ENCODE measurements around the gene TRMT61B.

The TRMT61B gene

DNA sequence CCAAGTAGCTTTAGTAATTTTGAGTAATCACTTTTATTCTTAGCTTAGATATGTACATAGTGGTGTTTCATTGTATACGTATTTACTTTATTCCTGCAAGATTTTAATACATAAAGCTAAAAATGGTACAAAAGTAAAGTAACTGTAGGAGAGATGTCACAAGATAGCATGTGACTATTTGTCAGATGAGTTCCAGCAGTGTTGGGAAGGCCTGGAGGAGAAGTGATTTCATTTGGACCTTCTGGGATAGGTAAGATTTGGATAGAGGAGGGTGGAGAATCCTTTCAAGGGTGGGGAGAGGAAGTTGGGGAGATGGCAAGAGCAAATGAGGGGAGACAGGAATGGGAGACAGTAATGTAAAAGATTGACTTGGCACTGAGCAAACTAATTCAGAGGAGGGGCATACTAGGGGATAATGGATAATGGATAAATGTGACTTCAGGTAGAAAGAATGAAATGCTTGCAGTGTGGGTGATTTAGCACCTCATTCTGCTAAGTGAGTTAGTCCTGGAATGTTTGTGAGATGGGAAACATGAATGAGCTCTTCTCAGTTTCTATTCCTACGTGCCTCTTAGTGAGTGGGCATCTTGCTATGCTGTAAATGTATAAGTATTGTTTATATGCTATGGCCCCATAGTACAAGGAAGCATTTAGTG lies 34.8 kb upstream of the TRMT61B start:
- H3K4me3 ChIP-seq (ENCODE audit: low read depth, low read length) = no peak overlapping the region
- TF ChIP-seq, protein P1, sequence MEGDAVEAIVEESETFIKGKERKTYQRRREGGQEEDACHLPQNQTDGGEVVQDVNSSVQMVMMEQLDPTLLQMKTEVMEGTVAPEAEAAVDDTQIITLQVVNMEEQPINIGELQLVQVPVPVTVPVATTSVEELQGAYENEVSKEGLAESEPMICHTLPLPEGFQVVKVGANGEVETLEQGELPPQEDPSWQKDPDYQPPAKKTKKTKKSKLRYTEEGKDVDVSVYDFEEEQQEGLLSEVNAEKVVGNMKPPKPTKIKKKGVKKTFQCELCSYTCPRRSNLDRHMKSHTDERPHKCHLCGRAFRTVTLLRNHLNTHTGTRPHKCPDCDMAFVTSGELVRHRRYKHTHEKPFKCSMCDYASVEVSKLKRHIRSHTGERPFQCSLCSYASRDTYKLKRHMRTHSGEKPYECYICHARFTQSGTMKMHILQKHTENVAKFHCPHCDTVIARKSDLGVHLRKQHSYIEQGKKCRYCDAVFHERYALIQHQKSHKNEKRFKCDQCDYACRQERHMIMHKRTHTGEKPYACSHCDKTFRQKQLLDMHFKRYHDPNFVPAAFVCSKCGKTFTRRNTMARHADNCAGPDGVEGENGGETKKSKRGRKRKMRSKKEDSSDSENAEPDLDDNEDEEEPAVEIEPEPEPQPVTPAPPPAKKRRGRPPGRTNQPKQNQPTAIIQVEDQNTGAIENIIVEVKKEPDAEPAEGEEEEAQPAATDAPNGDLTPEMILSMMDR (IDR thresholded peaks at IDR 0.05; ENCODE audit: borderline replicate concordance, insufficient read depth, low read depth, low read length) = no peak

DNA sequence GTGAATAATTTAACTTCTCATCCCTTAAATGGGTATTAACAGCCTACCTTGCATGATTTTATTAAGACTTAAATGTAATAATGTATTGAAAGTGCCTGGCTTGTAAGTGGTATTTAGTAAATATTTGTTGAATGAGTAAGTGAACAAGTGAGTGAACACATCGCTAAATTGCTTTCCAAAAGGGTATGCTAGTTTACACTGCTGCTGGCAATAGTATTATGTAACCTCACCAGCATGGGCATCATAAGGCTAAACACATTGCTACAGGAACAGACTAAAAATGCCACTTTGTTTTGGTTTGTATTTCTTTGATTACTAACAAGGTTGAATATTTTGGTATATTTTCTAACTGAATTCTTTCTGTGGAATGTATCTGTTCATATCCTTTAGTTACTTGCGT lies 34.2 kb upstream of the TRMT61B start:
- TF ChIP-seq, protein P1 (IDR thresholded peaks at IDR 0.05; ENCODE audit: borderline replicate concordance, insufficient read depth, low read depth, low read length) = no peak
- H3K4me3 ChIP-seq (ENCODE audit: low read depth, low read length) = no peak overlapping the region

DNA sequence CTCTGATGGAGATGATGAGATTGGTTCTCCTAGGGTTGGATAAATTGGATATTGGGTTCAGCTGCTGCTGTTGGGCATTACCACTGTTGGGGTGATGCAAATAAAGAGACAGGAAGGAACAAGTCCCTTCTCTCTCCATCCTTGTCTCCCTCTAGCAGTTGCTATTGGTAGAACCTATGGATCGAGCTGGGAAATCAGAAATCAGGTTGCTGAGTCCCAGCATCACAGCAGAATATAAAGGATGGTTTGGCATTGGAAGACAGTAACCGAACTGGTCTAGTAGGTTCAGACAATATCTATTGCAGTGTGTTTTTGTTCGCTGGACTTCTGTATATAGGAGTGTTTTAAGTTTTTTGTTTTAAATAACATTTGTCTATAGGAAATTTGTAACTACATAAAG lies 32.5 kb upstream of the TRMT61B start:
- TF ChIP-seq, protein P1 (IDR thresholded peaks at IDR 0.05; ENCODE audit: borderline replicate concordance, insufficient read depth, low read depth, low read length) = no peak
- H3K4me3 ChIP-seq (ENCODE audit: low read depth, low read length) = no peak overlapping the region

DNA sequence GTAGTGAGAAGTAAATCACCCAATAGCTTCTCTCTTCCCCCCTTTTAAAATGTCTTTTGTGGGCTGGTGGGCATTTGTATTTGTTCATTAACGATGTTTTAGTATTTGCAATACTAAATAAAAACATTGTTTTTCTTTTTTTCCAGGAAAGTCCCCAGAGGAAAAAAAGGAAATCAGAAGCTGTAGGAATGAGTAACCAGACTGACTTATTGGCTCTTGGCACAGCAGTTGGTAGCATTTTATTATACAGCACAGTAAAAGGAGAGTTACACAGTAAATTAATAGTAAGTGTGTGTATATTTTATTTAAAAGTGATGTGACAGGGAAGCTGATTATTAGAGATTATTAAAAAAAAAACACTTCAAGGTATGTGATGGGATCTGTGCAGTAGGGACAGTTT lies 31.7 kb upstream of the TRMT61B start:
- no peak overlapping the region for H3K4me3 ChIP-seq (ENCODE audit: low read depth, low read length)
- TF ChIP-seq, protein P1 (IDR thresholded peaks at IDR 0.05; ENCODE audit: borderline replicate concordance, insufficient read depth, low read depth, low read length) = no peak

DNA sequence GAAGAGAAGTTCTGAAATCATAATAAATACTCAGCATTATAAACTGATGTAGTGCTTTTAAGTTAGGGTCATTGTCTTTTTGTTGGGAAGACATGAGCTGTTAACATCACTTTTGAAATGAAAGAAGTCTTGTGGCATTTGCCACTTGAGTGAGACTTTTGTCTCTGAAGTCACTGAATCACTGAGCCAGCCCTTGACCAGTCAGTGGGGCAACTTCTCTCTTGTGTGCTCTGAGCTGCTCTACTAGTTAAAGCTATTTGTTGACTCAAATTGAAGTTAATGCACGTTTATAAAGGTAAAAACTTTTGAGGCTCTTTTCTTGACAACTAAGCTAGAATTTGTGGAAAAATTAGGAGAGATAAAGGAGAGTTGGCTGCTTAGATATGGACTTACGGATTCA lies 31.1 kb upstream of the TRMT61B start:
- TF ChIP-seq, protein P1 (IDR thresholded peaks at IDR 0.05; ENCODE audit: borderline replicate concordance, insufficient read depth, low read depth, low read length) = no peak
- H3K4me3 ChIP-seq (ENCODE audit: low read depth, low read length) = no peak overlapping the region

DNA sequence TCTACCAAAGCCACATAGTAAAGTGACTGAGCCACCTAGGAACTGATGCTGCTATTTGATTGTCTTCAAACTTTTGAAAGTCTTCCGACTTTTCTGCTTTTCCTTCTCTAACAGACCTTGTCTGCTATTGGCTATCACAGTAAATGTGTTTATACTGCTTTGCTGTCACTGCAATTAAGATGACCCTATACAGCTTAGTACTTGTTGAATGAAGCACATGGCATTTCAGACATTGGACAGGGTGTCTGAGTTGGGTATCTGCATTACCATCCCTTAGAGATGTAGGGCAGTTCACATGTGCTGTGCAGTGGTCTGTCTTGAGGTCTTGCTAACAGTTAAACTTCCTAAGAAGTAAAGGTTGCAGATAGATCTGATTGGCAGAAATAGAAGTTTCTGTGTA lies 27.9 kb upstream of the TRMT61B start:
- TF ChIP-seq, protein P1 (IDR thresholded peaks at IDR 0.05; ENCODE audit: borderline replicate concordance, insufficient read depth, low read depth, low read length) = no peak
- no peak overlapping the region for H3K4me3 ChIP-seq (ENCODE audit: low read depth, low read length)

DNA sequence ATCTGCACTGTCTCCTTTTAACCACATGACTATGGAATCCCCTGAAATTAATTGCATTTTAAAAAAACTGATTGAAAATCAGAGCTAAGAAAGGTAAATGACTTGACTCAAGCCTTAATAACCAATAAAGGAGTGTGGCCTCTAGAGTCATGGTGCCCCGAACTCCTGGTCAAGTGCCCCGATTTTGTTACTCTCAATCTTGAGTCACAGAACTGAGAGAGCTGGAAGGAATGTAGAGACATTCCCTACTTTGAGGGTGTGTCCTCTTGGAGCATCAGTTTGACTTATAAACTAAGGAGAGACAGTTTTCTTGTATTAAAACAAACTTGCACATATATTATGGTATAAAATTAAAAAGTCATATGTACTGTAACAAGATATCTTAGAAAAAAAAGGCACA lies 26.8 kb upstream of the TRMT61B start:
- no peak overlapping the region for H3K4me3 ChIP-seq (ENCODE audit: low read depth, low read length)
- TF ChIP-seq, protein P1 (IDR thresholded peaks at IDR 0.05; ENCODE audit: borderline replicate concordance, insufficient read depth, low read depth, low read length) = no peak
